Epidermal melanocyte (primary cell): Measurements from ENCODE around the gene ASTE1.
"Not testable (repeated sequence)": the region's sequence is repeated elsewhere in the genome, so short reads cannot be mapped to it uniquely, and the experiment has no call there.

ENCODE experiments used
- DNase-seq: peaks from one replicate; pipeline ENCODE4 v3.0.0; 2011; ENCODE audit warnings: low spot score; ENCODE audit not compliant: insufficient read length

The ASTE1 gene

GRCh38 chr3:131026321-131027151 lies at the start of gene ASTE1, which contains the start of gene NEK11:
TSS of gene ASTE1 (minus strand) at chr3:131026825. CDS start at chr3:131025306, 1,519 bp downstream.
TSS of gene NEK11 (plus strand) at chr3:131026877. CDS start at chr3:131029709, 2,832 bp downstream.
- DNase-seq = peak; percentile 45

GRCh38 chr3:131075632-131076328 lies 49.2 kb upstream of the ASTE1 start:
- DNase-seq = no peak

GRCh38 chr3:131072845-131073244 lies 46.2 kb upstream of the ASTE1 start:
- peak; percentile 20 for DNase-seq

- no peak for DNase-seq
Observed at GRCh38 chr3:131072099-131072559, 45.5 kb upstream of the ASTE1 start.

- no peak for DNase-seq
Observed at GRCh38 chr3:131067983-131068382, 41.4 kb upstream of the ASTE1 start.

- no peak for DNase-seq
Observed at GRCh38 chr3:131053043-131053859, 26.6 kb upstream of the ASTE1 start.

- no peak for DNase-seq
Observed at GRCh38 chr3:131050001-131050400, 23.4 kb upstream of the ASTE1 start.

GRCh38 chr3:131048030-131048429 lies 21.4 kb upstream of the ASTE1 start:
- no peak for DNase-seq

- no peak for DNase-seq
Observed at GRCh38 chr3:131047582-131047981, 21.0 kb upstream of the ASTE1 start.

GRCh38 chr3:131042271-131042985 lies 15.8 kb upstream of the ASTE1 start:
- not testable (repeated sequence) for DNase-seq

- DNase-seq = no peak
Observed at GRCh38 chr3:131038326-131038725, 11.7 kb upstream of the ASTE1 start.

- no peak for DNase-seq
Observed at GRCh38 chr3:131036986-131037385, 10.4 kb upstream of the ASTE1 start.

- no peak for DNase-seq
Observed at GRCh38 chr3:131036200-131036816, 9.7 kb upstream of the ASTE1 start.

GRCh38 chr3:131033480-131034080 lies 7.0 kb upstream of the ASTE1 start:
- DNase-seq = no peak

GRCh38 chr3:131031660-131032059 lies 5.0 kb upstream of the ASTE1 start:
- no peak for DNase-seq

- DNase-seq = no peak
Observed at GRCh38 chr3:131028844-131029243, 2.2 kb upstream of the ASTE1 start.

- no peak for DNase-seq
Observed at GRCh38 chr3:131025539-131025938, 1.1 kb downstream of the ASTE1 start.

GRCh38 chr3:131020122-131020693 lies 6.4 kb downstream of the ASTE1 start:
- DNase-seq = no peak

GRCh38 chr3:131018970-131019369 lies 7.7 kb downstream of the ASTE1 start:
- DNase-seq = no peak

- DNase-seq = no peak
Observed at GRCh38 chr3:131009698-131010097, 16.9 kb downstream of the ASTE1 start.
